Aorta (tissue), 5 donors: ENCODE results near the gene APAF1. TPM values are rescaled to one million over a fixed set of nuclear protein-coding genes. Genes with fewer than 3 reads are reported as not detected.
"Not testable (repeated sequence)": the region's sequence is repeated elsewhere in the genome, so short reads cannot be mapped to it uniquely, and the experiment has no call there.

ENCODE experiments used
- ATAC-seq: fragments of 200-7000 bp; cut with Tn5 transposase; one replicate; pipeline ENCODE4 v1.9.1; 2022; ENCODE audit warnings: moderate library complexity; ENCODE audit not compliant: low FRiP score
- DNase-seq, 2 donors: peaks; one replicate each; pipeline ENCODE4 v3.0.0-alpha.2; 2020
- H3K27ac ChIP-seq, 2 donors: one replicate each; pipeline ENCODE4 v1.5.1; 2013; ENCODE audit warnings: low read length in 2 of 2, mild to moderate bottlenecking in 2 of 2, moderate library complexity in 2 of 2, control low read depth in 1 of 2, inconsistent platforms in 1 of 2, low read depth in 1 of 2
- H3K27me3 ChIP-seq, 2 donors: one replicate each; pipeline ENCODE4 v1.6.1; 2013; ENCODE audit warnings: control low read depth in 1 of 2, low read length in 1 of 2, mild to moderate bottlenecking in 1 of 2, moderate library complexity in 1 of 2; ENCODE audit not compliant: insufficient read depth in 2 of 2, control insufficient read depth in 1 of 2
- H3K36me3 ChIP-seq, 2 donors: one replicate each; pipeline ENCODE4 v1.6.1; 2013; ENCODE audit warnings: control low read depth in 1 of 2, low read length in 1 of 2, mild to moderate bottlenecking in 1 of 2; ENCODE audit not compliant: insufficient read depth in 2 of 2, control insufficient read depth in 1 of 2
- H3K4me1 ChIP-seq, 2 donors: one replicate each; pipeline ENCODE4 v1.6.1; 2013; ENCODE audit warnings: low read length in 2 of 2, control low read depth in 1 of 2, mild to moderate bottlenecking in 1 of 2, moderate library complexity in 1 of 2; ENCODE audit not compliant: insufficient read depth in 2 of 2, control insufficient read depth in 1 of 2
- H3K4me3 ChIP-seq, 2 donors: one replicate each; pipeline ENCODE4 v1.5.1; 2013; ENCODE audit warnings: low read length in 2 of 2, control low read depth in 1 of 2, mild to moderate bottlenecking in 1 of 2
- H3K9me3 ChIP-seq: one replicate; pipeline ENCODE4 v1.6.1; 2013; ENCODE audit warnings: mild to moderate bottlenecking, low read length; ENCODE audit not compliant: control insufficient read depth
- WGBS, 2 donors: extraction: QIAGEN DNeasy Blood & Tissue Kit; methylation state at CpG; one replicate each; pipeline ENCODE4 v1.1.7; 2013; 5-methylcytosine and 5-hydroxymethylcytosine counted together
- intact Hi-C, 2 donors: fragments of 100-400 bp; cut with DNase I; formaldehyde crosslinking; loops; one replicate each; pipeline versions ENCODE4 v1.14.2 to v1.15.0; 2022
- polyA plus RNA-seq, 2 donors: library from polyadenylated mRNA; stranded (reverse); fragments of 200-250 nt; gene quantifications; one replicate each; pipeline ENCODE4 v1.2.3, GENCODE V29; 2013
- total RNA-seq, 2 donors: library from RNA; stranded (reverse); fragmentation: NEBNext Ultra II Directional; extraction: Animal tissue kit (Norgen Biotek cat#: 25700); gene quantifications; one replicate each; pipeline ENCODE4 v1.2.1, GENCODE V29; 2021
- donor health status: healthy with polysubstance abuse.
- donor health status: Bipolar disorder and iron deficiency.
- donor health status: DM: no; HTN: no; CAD: no.
- donor health status: DM: no; HTN: no; CAD: no.
- donor health status: DM: yes; HTN: yes; CAD: no.

The APAF1 gene
- total and polyA plus RNA-seq, 4 donors: 5.6 to 30.4 (median 10.2) TPM

GRCh38 chr12:98637068-98637467, 8.0 kb upstream of the APAF1 start:
- 53 to 73% methylated on average over 2 of the region's 2 CpGs for WGBS, 2 donors
- Histone ChIP-seq H3K27ac (no peak overlapping the region), H3K4me3 (no peak overlapping the region), H3K27me3 (no peaks in the 10 kb centered on the region), H3K36me3 (no peaks in the 10 kb centered on the region), H3K9me3 (no peaks in the 10 kb centered on the region), H3K4me1 (no peaks in the 10 kb centered on the region)
- intact Hi-C loops: no loop called here
- ATAC-seq (no peak), DNase-seq (no peak)

GRCh38 chr12:98638009-98638408, 7.1 kb upstream of the APAF1 start:
- ATAC-seq (no peak), DNase-seq (no peak)
- Histone ChIP-seq H3K27ac (no peak overlapping the region), H3K27me3 (no peaks in the 10 kb centered on the region), H3K36me3 (no peaks in the 10 kb centered on the region), H3K4me1 (no peaks in the 10 kb centered on the region), H3K4me3 (no peak overlapping the region), H3K9me3 (no peaks in the 10 kb centered on the region)
- WGBS, 2 donors: 95 to 96% methylated on average over 2 of the region's 2 CpGs
- intact Hi-C loops: no loop called here

- WGBS, 2 donors: 85 to 86% methylated on average over 3 of the region's 3 CpGs
- intact Hi-C loops: no loop called here
- DNase-seq: no peak
These were observed 5.6 kb upstream of the APAF1 start for GRCh38 chr12:98639491-98639890.

GRCh38 chr12:98642801-98643200, 2.3 kb upstream of the APAF1 start:
- 90 to 96% methylated on average over 5 of the region's 5 CpGs for WGBS, 2 donors
- H3K4me1 ChIP-seq, H3K4me3 ChIP-seq, ATAC-seq, H3K36me3 ChIP-seq, H3K27me3 ChIP-seq, H3K27ac ChIP-seq, H3K9me3 ChIP-seq, DNase-seq: not testable (repeated sequence)
- intact Hi-C loops: loop anchor here (10.0 kb wide), 2 partner anchors 48 to 228 kb away; partner anchors contain the start of gene SLC25A3 (in 1 of the 2)

More at GRCh38 chr12:98639491-98639890, 5.6 kb upstream of the APAF1 start:
- no peak overlapping the region for H3K4me3 ChIP-seq
- no peaks in the 10 kb centered on the region for H3K36me3 ChIP-seq
- no peaks in the 10 kb centered on the region for H3K9me3 ChIP-seq
- no peak for ATAC-seq
- H3K27me3 ChIP-seq: no peaks in the 10 kb centered on the region
- no peak overlapping the region for H3K27ac ChIP-seq
- H3K4me1 ChIP-seq: no peaks in the 10 kb centered on the region

GRCh38 chr12:98644433-98644711, 718 bp upstream of the APAF1 start:
- ATAC-seq: peak; percentile 54
- H3K27me3 ChIP-seq: no peaks in the 10 kb centered on the region
- no peaks in the 10 kb centered on the region for H3K9me3 ChIP-seq
- 0 to 1% methylated on average over 18 to 20 of the region's 20 CpGs for WGBS, 2 donors
- H3K4me1 ChIP-seq: no peaks in the 10 kb centered on the region
- H3K4me3 ChIP-seq: peak overlapping the region; percentile 69 to 76
- no peak for DNase-seq
- intact Hi-C loops: loop anchor here (2.0 to 10.0 kb wide), 3 partner anchors 50 to 230 kb away; partner anchors contain the start of gene SLC25A3 (in 2 of the 2)
- H3K36me3 ChIP-seq: peaks cover 0 to 1% of the 10 kb centered on the region in 2 donors
- H3K27ac ChIP-seq: peak overlapping the region in 1 of 2 donors; percentile 0

GRCh38 chr12:98645572-98646067, 530 bp downstream of the APAF1 start:
- 0% methylated on average over 20 to 24 of the region's 24 CpGs for WGBS, 2 donors
- peaks cover 3% of the 10 kb centered on the region in 2 donors for H3K36me3 ChIP-seq

GRCh38 chr12:98646294-98647090, 1.4 kb downstream of the APAF1 start:
- no peak overlapping the region for H3K27ac ChIP-seq
- no peaks in the 10 kb centered on the region for H3K9me3 ChIP-seq
- peaks cover 3% of the 10 kb centered on the region in 2 donors for H3K36me3 ChIP-seq
- 2 to 3% methylated on average over 8 of the region's 8 CpGs for WGBS, 2 donors
- H3K27me3 ChIP-seq: no peaks in the 10 kb centered on the region
- no peak for DNase-seq
- H3K4me3 ChIP-seq: peak overlapping the region; percentile 11 to 95
- intact Hi-C loops: loop anchor here (10.0 kb wide), 2 partner anchors 52 to 232 kb away; partner anchors contain the start of gene SLC25A3 (in 1 of the 2)
- no peaks in the 10 kb centered on the region for H3K4me1 ChIP-seq
- ATAC-seq: no peak

More at GRCh38 chr12:98645572-98646067, 530 bp downstream of the APAF1 start:
- H3K9me3 ChIP-seq: no peaks in the 10 kb centered on the region
- ATAC-seq (peak; percentile 44), DNase-seq (no peak)
- H3K4me1 ChIP-seq: no peaks in the 10 kb centered on the region
- intact Hi-C loops: loop anchor here (2.0 to 10.0 kb wide), 3 partner anchors 51 to 231 kb away; partner anchors contain the start of gene SLC25A3 (in 2 of the 2)
- no peaks in the 10 kb centered on the region for H3K27me3 ChIP-seq
- peak overlapping the region; percentile 13 to 95 for H3K4me3 ChIP-seq
- no peak overlapping the region for H3K27ac ChIP-seq

GRCh38 chr12:98651328-98651727, 6.2 kb downstream of the APAF1 start:
- Histone ChIP-seq H3K27ac (no peak overlapping the region), H3K36me3 (peaks cover 3% of the 10 kb centered on the region in 2 donors)
- ATAC-seq: no peak

More at GRCh38 chr12:98651328-98651727, 6.2 kb downstream of the APAF1 start:
- H3K4me1 ChIP-seq: no peaks in the 10 kb centered on the region
- H3K4me3 ChIP-seq: no peak overlapping the region
- intact Hi-C loops: loop anchor here in 1 of 2 donors (5.0 kb wide), 1 partner anchor 84 kb away; no protein-coding TSS in a partner anchor
- no peak for DNase-seq
- H3K27me3 ChIP-seq: no peaks in the 10 kb centered on the region
- H3K9me3 ChIP-seq: no peaks in the 10 kb centered on the region
